Spleen (tissue), 11 donors: ENCODE measurements around the gene PTPRG. TPM values are rescaled to one million over a fixed set of nuclear protein-coding genes. Genes with fewer than 3 reads are reported as not detected.

ENCODE experiments used
- DNase-seq: peaks from one replicate; pipeline ENCODE4 v3.0.0-alpha.2; 2020
- H3K27ac ChIP-seq, 8 donors: fragments of 200-600 bp; sonication (generic) in 7 of 8; 1 replicate in 4 of 8; 2 replicates in 4 of 8; pipeline versions ENCODE4 v1.5.0 to v1.8.0; 2016 to 2021; ENCODE audit warnings: inconsistent platforms in 4 of 8, mild to moderate bottlenecking in 4 of 8, moderate library complexity in 1 of 8
- H3K27me3 ChIP-seq, 7 donors: fragments of 200-600 bp; sonication (generic) in 6 of 7; replicated peaks in 1 of 7; 1 replicate in 4 of 7; 2 replicates in 3 of 7; pipeline versions ENCODE4 v1.5.0 to v1.8.0; 2016 to 2021; ENCODE audit warnings: inconsistent platforms in 3 of 7, mild to moderate bottlenecking in 1 of 7
- H3K36me3 ChIP-seq, 6 donors: fragments of 200-600 bp; sonication (generic) in 5 of 6; 1 replicate in 4 of 6; 2 replicates in 2 of 6; pipeline versions ENCODE4 v1.5.0 to v1.8.0; 2016 to 2021; ENCODE audit warnings: inconsistent platforms in 2 of 6
- H3K4me1 ChIP-seq, 6 donors: fragments of 200-600 bp; sonication (generic) in 5 of 6; 1 replicate in 3 of 6; 2 replicates in 3 of 6; pipeline versions ENCODE4 v1.5.0 to v1.8.0; 2016 to 2021; ENCODE audit warnings: inconsistent platforms in 3 of 6
- H3K4me3 ChIP-seq, 8 donors: fragments of 200-600 bp; sonication (generic) in 7 of 8; 1 replicate in 4 of 8; 2 replicates in 4 of 8; pipeline versions ENCODE4 v1.5.0 to v1.8.0; 2016 to 2021; ENCODE audit warnings: inconsistent platforms in 4 of 8, mild to moderate bottlenecking in 4 of 8, moderate library complexity in 2 of 8
- H3K9me3 ChIP-seq, 8 donors: fragments of 200-600 bp; sonication (generic) in 7 of 8; 1 replicate in 4 of 8; 2 replicates in 4 of 8; pipeline versions ENCODE4 v1.5.0 to v1.8.0; 2016 to 2021; ENCODE audit warnings: inconsistent platforms in 4 of 8
- POLR2A ChIP-seq, 3 donors: fragments of 450-650 bp; IDR thresholded peaks; one replicate each; pipeline ENCODE4 v1.5.1; 2017; ENCODE audit warnings: antibody characterized with exemption in 3 of 3, mild to moderate bottlenecking in 1 of 3
- POLR2AphosphoS5 ChIP-seq, 3 donors: sonication (generic); formaldehyde crosslinking; IDR thresholded peaks; one replicate each; pipeline ENCODE4 v1.5.1; 2017; ENCODE audit warnings: antibody characterized with exemption in 3 of 3
- WGBS, 5 donors: extraction: QIAGEN DNeasy Blood & Tissue Kit in 3 of 5; methylation state at CpG; one replicate each; pipeline versions ENCODE4 v1.1.5 to v1.1.7; 2013 to 2018; 5-methylcytosine and 5-hydroxymethylcytosine counted together
- intact Hi-C: fragments of 100-400 bp; cut with DNase I; formaldehyde crosslinking; loops from one replicate; pipeline ENCODE4 v1.15.0; 2023; ENCODE audit warnings: low total_unique reads
- polyA plus RNA-seq, 3 donors: library from polyadenylated mRNA; stranded (reverse); fragments of 200-250 nt; gene quantifications; one replicate each; pipeline ENCODE4 v1.2.1, GENCODE V29; 2013
- total RNA-seq, 7 donors: library from RNA; depleted of rRNA in 3 of 7; stranded (reverse); fragments of >200 nt in 3 of 7; fragmentation: NEBNext Ultra II Directional in 4 of 7; extraction: Animal tissue kit (Norgen Biotek cat#: 25700) in 4 of 7; gene quantifications; one replicate each; pipeline versions ENCODE4 v1.1.0 to v1.2.1, GENCODE V29; 2016 to 2021
- TF ChIP-seq, protein P1 (sequence below), 11 experiments: fragments of 200-600 bp in 7 of 11; fragments of 450-650 bp in 4 of 11; sonication (generic) in 4 of 11; IDR thresholded peaks in 8 of 11; conservative IDR thresholded peaks in 3 of 11; 1 replicate in 7 of 11; 2 replicates in 4 of 11; pipeline versions ENCODE4 v1.4.0 to v1.8.0; 2016 to 2021; ENCODE audit warnings: antibody characterized with exemption in 11 of 11, inconsistent platforms in 4 of 11, mild to moderate bottlenecking in 1 of 11
- donor health status: healthy with polysubstance abuse.
- donor health status: DM: no; HTN: no; CAD: no; lungs with moderate emphysema.
- donor health status: DM: no; HTN: no; CAD: no.
- donor health status: Bipolar disorder and iron deficiency.
- donor health status: healthy.
- donor health status: DM: no; HTN: no; CAD: no.
- donor health status: DM: yes; HTN: yes; CAD: no.

The PTPRG gene
- total and polyA plus RNA-seq, 10 donors, result 0.89 to 77.0 (median 34.5) TPM

DNA sequence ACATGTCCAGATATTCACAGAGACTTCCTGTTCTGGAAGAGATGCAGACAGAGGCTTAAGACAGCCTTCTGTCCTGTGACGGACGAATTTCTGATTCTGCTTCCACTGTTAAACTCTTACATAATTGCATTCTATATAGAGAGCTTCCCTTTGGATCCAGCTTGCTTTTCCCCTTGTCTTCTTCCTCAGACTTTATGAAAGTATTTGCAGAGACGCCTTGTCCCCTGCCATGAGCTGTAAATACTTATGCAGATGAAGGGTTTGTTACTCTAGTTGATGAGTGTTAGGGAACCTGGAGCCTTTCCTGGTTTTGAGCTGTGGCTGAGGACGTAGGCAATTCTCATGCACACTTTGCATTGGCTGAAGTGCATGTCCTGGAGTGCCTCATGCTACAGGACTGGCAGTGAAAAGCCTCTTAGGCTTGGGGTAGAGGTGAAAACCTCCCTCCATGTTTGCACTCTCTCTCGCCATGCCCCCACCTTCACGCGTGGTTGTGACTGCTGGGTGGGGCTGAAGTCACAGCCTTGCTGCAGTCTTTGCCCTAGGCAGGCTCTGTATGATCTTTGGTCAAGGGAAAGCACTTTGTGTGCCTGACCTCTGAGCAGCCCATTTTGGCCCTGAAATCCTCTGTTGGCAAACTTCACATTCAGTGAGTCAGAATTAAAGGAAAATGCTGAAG, 286.6 kb downstream of the PTPRG start:
- no peak overlapping the region for H3K4me3 ChIP-seq
- intact Hi-C loops, result no loop called here
- H3K4me1 ChIP-seq, result peaks cover 4 to 34% (median 16%) of the 10 kb centered on the region in 6 donors
- TF ChIP-seq, protein P1, sequence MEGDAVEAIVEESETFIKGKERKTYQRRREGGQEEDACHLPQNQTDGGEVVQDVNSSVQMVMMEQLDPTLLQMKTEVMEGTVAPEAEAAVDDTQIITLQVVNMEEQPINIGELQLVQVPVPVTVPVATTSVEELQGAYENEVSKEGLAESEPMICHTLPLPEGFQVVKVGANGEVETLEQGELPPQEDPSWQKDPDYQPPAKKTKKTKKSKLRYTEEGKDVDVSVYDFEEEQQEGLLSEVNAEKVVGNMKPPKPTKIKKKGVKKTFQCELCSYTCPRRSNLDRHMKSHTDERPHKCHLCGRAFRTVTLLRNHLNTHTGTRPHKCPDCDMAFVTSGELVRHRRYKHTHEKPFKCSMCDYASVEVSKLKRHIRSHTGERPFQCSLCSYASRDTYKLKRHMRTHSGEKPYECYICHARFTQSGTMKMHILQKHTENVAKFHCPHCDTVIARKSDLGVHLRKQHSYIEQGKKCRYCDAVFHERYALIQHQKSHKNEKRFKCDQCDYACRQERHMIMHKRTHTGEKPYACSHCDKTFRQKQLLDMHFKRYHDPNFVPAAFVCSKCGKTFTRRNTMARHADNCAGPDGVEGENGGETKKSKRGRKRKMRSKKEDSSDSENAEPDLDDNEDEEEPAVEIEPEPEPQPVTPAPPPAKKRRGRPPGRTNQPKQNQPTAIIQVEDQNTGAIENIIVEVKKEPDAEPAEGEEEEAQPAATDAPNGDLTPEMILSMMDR (IDR thresholded peaks at IDR 0.05 in 8 of 11, conservative IDR thresholded peaks at IDR 0.05 in 3 of 11), result no peak
- TF ChIP-seq POLR2A (IDR thresholded peaks at IDR 0.05), result no peak
- TF ChIP-seq POLR2AphosphoS5 (IDR thresholded peaks at IDR 0.05), result peak in 2 of 3 donors; percentile 57 to 74
- DNase-seq, result no peak
- H3K27me3 ChIP-seq, result no peaks in the 10 kb centered on the region
- H3K36me3 ChIP-seq, result no peaks in the 10 kb centered on the region
- H3K27ac ChIP-seq, result peak overlapping the region in 6 of 8 donors; percentile 58 to 76 (median 70)
- WGBS, 5 donors, result 51 to 65% (median 63%) methylated on average over 7 of the region's 7 CpGs
- H3K9me3 ChIP-seq, result no peaks in the 10 kb centered on the region

DNA sequence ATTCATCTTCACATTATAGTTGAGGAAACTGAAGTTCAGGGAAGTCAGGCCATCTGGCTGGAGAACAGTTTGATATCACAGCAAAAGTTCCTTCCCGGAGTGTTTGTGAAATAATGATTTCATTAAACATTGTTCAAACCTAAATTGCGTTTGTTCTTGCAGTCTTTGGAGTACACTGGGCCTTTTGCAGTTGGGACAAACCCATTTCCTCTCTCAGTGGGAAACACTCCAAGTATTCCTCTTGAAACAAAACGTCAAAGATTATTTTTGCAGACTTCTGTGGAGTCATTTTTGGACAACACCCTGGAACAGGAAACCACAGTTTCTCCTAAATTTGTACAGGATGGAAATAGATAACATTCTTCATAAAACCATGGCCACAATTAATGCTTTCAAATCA, 287.5 kb downstream of the PTPRG start:
- Histone ChIP-seq H3K4me3 (no peak overlapping the region), H3K27ac (peak overlapping the region in 7 of 8 donors; percentile 51 to 76 (median 69)), H3K27me3 (no peaks in the 10 kb centered on the region), H3K36me3 (no peaks in the 10 kb centered on the region), H3K9me3 (no peaks in the 10 kb centered on the region), H3K4me1 (peaks cover 4 to 34% (median 16%) of the 10 kb centered on the region in 6 donors)
- no peak for DNase-seq
- intact Hi-C loops, result no loop called here
- WGBS, 5 donors, result 7 to 15% (median 9%) methylated on average over 3 of the region's 3 CpGs
- TF ChIP-seq, protein P1 (IDR thresholded peaks at IDR 0.05 in 8 of 11, conservative IDR thresholded peaks at IDR 0.05 in 3 of 11), result no peak
- TF ChIP-seq POLR2A (IDR thresholded peaks at IDR 0.05) (no peak), POLR2AphosphoS5 (IDR thresholded peaks at IDR 0.05) (peak in 1 of 3 donors; percentile 15)

DNA sequence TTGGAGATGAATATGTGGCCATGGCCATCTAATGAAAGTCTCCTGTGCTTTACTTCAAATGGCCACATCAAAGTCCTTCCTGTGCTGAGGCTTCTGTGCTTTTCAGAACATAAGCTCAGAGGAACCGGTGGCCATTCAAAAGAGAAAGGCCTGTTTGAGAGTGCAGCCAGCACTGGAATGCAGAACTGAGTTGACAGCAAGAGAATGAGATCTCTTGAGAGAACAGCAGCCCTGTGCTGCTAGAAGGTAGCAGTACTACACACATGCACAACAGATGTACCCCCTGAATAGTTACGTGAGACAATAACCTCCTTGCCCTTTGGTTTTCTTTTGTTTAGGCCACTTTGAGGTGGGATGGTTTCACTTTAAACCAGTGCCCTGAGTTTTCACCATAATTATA, 292.5 kb downstream of the PTPRG start:
- Histone ChIP-seq H3K27ac (no peak overlapping the region), H3K9me3 (no peaks in the 10 kb centered on the region), H3K36me3 (no peaks in the 10 kb centered on the region), H3K27me3 (no peaks in the 10 kb centered on the region), H3K4me3 (no peak overlapping the region), H3K4me1 (peaks cover 0 to 15% (median 5%) of the 10 kb centered on the region in 6 donors)
- TF ChIP-seq POLR2AphosphoS5 (IDR thresholded peaks at IDR 0.05), result no peak
- TF ChIP-seq POLR2A (IDR thresholded peaks at IDR 0.05), result no peak
- TF ChIP-seq, protein P1 (IDR thresholded peaks at IDR 0.05 in 8 of 11, conservative IDR thresholded peaks at IDR 0.05 in 3 of 11), result no peak
- 61 to 87% (median 73%) methylated on average over 2 of the region's 2 CpGs for WGBS, 5 donors
- intact Hi-C loops, result no loop called here
- DNase-seq, result no peak

DNA sequence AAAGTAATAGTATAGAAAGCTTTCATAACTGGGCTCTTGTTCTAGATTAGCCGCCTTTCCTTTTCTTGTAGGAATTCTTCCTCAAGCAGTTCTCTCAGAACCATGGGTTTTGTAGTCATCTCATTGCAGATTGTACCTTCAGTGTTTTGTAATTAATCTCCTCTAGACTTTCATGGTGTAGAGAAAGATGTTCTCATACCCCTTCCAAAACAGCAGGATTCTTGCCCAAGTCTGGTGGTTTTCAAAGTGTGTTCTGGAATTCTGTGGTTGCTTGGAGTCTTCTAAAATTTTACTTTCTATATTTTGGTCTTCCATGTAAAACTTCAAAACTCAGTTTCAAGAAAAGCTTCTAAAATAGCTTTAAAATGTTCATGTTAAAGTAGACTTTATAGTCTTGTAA, 293.8 kb downstream of the PTPRG start:
- WGBS, 5 donors, result 91 to 100% (median 97%) methylated on average over 1 of the region's 1 CpG
- H3K27ac ChIP-seq, result no peak overlapping the region
- H3K36me3 ChIP-seq, result no peaks in the 10 kb centered on the region
- peaks cover 0 to 4% (median under 1%) of the 10 kb centered on the region in 6 donors for H3K4me1 ChIP-seq
- no peak for DNase-seq
- TF ChIP-seq POLR2A (IDR thresholded peaks at IDR 0.05) (no peak), POLR2AphosphoS5 (IDR thresholded peaks at IDR 0.05) (no peak)
- TF ChIP-seq, protein P1 (IDR thresholded peaks at IDR 0.05 in 8 of 11, conservative IDR thresholded peaks at IDR 0.05 in 3 of 11), result no peak
- H3K4me3 ChIP-seq, result no peak overlapping the region
- intact Hi-C loops, result no loop called here
- H3K9me3 ChIP-seq, result no peaks in the 10 kb centered on the region
- H3K27me3 ChIP-seq, result no peaks in the 10 kb centered on the region
